GM21737 (cell line): ENCODE results near the gene FBXL3.
A peak's percentile ranks its signal among the peaks of the same experiment; 100 is the strongest.
"Not testable (repeated sequence)": the region's sequence is repeated elsewhere in the genome, so short reads cannot be mapped to it uniquely, and the experiment has no call there.

ENCODE experiments used
- ATAC-seq: cut with Tn5 transposase; IDR thresholded peaks from one replicate; pipeline ENCODE4 v1.9.1; 2021; ENCODE audit warnings: mild to moderate bottlenecking, moderate library complexity; ENCODE audit not compliant: unreplicated experiment

FBXL3 gene

GRCh38 chr13:76991796-76992547, 35.0 kb downstream of the FBXL3 start, which contains the start of gene CLN5:
TSS of gene CLN5 (plus strand) at chr13:76992081. CDS start at chr13:76992099, 18 bp downstream.
- ATAC-seq: peak; percentile 97

GRCh38 chr13:76991432-76991795, 35.5 kb downstream of the FBXL3 start:
- peak; percentile 41 for ATAC-seq

DNA sequence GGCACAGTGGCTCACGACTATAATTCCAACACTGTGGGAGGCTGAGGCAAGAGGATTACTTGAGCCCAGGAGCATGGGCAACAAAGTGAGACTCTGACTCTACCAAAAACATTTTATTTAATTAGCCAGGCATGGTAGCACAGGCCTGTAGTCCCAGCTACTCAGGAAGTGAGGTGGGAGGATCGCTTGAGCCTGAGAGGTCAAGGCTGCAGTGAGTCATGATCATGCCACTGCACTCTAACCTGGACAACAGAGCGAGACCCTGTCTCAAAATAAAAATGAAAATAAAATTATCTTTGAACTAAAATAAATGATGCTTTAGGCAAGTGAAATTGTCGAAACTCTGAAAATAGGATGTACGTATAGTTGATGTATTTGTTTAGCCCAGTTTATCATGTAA, 43.3 kb downstream of the FBXL3 start:
- ATAC-seq: no peak

DNA sequence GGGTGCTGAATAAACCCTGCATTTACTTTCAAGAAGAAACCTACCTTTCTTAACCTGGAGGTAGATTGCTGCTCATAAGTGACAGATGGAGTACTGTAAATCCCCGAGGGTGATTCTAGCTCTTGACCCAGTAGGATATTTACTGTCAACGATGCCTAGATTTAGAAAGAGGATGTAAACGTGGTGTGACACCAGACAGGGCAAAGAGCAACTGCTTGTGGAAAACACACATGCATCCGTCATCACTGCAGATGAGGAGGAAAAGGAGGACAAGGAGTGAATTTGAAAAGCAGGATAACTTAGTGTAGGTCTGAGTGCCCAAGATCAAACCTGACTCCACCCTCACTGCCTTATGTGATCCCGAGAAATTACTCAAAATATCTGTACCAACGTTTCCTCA, 44.9 kb downstream of the FBXL3 start:
- ATAC-seq: no peak

GRCh38 chr13:76980075-76980718, 46.8 kb downstream of the FBXL3 start:
- ATAC-seq: peak; percentile 100

DNA sequence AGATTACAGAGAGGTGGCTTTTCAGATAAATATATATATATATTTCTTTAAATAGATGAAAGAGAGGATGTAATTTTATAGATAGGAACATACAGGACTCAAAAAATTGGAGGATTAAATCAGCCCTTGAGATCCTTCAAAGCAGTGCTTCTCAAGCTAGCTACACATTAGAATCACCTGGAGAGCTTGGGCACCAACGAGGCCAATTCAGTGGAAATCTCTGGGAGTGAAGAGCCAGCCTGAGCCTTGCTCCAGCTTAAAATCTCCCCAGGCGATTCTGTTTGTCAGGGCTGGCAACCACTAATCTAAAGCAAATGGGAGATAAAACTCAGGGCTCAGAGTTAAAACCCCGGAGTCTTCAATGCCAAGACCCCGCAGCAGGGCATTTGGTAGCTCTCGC, 50.0 kb downstream of the FBXL3 start:
- no peak for ATAC-seq

DNA sequence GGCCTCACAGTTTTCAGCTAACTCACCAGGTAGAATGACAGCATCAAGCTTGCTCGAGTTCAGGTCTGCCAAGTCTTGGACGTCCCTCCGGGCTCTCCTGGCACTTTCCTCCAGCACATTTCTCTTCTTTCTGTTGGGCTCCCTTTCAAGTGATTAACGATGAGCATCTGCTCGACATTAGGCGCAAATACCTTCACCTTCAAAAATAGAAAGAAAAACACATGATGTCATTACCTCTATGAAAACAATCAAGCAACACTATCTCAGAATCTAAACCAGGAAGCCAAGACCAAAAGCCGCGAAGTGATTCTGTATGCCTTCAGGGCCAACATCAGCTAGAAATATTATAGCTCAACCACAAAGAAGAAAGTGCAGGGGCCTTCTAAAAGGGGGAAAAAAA, 50.5 kb downstream of the FBXL3 start:
- no peak for ATAC-seq

- ATAC-seq: no peak
Measured at GRCh38 chr13:76975863-76976262, 51.1 kb downstream of the FBXL3 start.

- ATAC-seq: no peak
Measured at GRCh38 chr13:76974618-76974975, 52.4 kb downstream of the FBXL3 start.

DNA sequence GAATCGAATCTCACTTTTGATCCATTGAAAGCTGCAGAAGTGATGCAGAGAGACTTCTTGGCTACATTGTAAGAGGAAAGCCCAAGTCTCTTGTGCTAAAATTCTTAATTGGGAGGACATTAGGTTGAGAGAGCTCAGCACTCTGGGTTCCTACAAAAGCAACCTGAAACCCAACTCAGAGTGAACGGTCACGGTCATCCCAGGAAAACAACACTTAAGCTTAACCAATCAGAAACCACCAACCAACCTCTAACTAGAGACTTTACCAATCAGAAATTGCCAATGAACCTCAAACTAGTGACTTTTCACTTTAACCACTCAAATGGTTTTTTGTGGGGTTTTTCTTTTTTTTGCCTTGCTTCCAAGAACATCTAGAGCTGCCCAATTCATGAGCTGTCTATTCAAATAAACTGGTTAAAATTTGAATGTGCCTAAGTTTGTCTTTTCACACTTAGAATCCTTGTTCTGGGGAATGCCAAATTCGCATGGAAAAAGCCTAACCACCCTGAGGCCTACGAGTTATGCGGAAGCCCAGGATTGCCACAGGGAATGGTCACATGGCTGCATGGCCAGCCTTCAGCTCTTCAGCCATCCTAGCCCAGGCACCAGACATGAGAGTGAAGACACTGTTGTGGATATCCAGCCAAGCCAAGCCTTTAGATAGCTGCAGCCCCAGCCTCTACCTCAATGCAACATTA, 52.9 kb downstream of the FBXL3 start:
- no peak for ATAC-seq

DNA sequence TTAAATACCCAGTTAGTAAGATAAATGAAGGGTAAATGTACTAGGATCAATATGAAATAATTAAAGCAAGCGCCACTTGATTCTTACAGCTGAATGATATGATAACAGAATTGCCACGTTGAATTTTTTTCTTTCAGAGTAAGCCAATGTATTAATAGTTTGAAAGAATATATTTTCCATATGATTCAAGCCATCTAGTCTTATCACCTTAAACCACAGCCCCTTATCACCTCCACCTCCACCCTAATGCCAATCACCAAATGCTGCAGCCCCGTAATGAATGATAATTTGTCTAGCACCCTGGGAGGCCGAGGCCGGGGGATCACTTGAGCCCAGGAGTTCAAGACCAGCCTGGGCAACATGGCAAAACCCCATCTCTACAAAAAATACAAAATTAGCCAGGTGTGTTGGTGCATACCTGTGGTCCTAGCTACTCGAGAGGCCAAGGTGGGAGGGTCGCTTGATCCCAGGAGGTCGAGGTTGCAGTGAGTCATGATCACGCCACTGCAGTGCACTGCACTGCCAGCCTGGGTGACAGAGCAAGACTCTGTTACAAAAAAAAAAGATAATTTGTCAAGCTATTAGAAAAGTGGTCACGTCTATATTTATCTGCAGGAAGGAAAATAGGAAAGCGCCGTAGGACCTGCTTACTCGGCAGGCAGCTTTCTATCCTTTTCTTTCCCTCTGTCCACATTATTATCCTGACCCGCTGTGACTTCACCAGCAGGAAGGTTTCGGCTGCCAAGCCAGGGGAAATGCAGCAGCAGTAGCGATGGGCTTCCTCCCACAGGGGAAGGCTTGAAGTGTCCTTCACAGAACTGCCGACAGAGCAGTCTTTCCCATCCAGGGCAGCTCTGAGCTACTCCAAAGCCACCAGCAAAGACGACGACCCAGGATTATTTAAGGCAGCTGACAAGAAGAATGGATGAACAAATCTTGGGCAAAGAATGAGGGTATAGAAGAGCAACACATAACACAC, 54.8 kb downstream of the FBXL3 start:
- ATAC-seq: no peak

DNA sequence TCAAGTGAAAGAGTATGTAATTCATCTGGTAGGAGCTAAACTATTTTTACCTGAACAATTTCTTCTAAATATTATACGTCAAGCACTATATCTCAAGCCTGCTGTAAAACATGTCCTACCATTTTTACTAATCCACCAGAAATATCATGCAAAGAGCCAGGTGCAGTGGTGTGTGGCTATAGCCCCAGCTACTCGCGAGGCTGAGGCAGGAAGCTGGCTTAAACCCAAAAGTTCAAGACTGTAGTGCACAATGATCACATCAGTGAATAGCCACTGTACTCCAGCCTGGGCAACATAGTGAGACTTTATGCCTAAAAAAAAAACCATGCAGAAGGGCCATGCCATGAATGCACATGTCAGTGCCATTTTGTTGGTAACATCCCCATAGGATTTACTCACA, 55.7 kb downstream of the FBXL3 start:
- ATAC-seq: no peak

- ATAC-seq: no peak
Measured at GRCh38 chr13:76969488-76970365, 57.2 kb downstream of the FBXL3 start.

DNA sequence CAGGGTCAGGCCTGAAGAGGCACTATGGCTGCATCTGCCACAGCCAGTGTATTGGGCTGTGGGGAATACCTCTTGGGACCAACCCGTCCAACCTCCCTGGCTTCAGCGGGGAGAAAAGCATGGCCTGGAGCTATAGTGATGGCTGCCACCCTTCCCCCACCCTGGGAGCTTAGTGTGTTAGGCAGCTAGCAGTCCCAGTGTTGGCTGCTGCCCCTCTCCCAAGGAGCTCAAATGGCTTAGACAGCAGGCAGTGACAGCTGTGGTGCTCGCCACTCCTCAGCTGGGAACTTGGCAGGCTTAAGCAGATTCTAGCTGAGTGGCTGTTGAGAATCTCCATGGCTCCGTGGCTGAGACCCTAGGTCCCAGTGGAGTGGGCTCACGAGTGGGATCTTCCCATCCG, 58.9 kb downstream of the FBXL3 start:
- ATAC-seq: no peak

DNA sequence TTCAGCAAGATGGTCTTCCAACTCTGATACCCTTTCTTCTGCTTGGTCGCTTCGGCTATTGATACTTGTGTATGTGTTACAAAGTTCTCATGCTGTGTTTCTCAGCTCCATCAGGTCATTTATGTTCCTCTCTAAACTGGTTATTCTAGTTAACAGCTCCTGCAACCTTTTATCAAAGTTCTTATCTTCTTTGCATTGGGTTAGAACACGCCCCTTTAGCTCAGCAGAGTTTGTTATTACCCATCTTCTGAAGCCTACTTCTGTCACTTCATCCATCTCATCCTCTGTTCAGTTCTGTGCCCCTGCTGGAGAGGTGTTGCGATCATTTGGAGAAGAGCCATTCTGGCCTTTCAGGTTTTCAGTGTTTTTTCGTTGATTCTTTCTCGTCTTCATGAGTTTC, 59.9 kb downstream of the FBXL3 start:
- no peak for ATAC-seq

GRCh38 chr13:76965759-76966421, 61.1 kb downstream of the FBXL3 start:
- ATAC-seq: no peak

GRCh38 chr13:76959734-76960133, 67.2 kb downstream of the FBXL3 start:
- ATAC-seq: not testable (repeated sequence)

- no peak for ATAC-seq
Measured at GRCh38 chr13:76958841-76959432, 68.0 kb downstream of the FBXL3 start.

DNA sequence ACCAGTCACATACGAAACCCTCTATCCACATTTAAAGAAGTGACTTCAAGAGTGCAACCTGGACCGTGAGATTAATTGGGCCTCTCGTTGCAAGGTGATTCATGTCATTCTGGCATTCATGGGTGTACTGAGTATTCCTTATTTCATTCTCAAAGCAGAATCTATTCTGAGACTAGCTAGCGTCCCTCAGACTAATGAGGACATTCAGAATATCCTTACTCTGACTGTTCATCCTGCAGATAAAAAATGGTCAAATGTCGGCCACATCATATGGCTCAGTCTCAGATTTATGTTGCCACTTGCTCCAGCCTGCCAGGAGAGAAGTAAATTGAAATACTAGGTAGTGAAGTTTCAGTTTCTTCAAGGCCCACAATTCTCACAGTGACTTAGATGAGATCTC, 71.3 kb downstream of the FBXL3 start:
- ATAC-seq: no peak
